ENCODE results near the gene VAMP5. TPM values are rescaled to one million over a fixed set of nuclear protein-coding genes. Genes with fewer than 3 reads are reported as not detected.

Gene VAMP5
- total RNA-seq, 2 experiments from 2014 or later = 24.4 to 25.7 TPM

DNA sequence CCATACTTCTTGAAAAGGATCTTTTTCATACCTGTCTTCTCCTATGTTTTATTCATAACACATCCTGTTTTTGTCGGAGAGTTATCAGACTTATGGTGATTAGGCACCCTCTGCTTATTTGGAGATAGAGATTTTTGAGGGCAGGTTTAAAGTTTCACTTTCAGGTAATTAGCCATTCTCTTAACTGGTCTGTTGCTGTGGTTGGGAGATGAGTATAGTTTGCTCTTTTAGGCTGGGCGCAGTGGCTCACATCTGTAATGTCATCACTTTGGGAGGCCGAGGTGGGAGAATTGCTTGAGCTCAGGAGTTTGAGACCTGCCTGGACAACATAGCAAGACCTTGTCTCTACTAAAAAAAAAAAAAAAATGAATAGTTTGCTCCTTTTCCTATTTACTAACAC lies 58.5 kb downstream of the VAMP5 start:
- CTCF ChIA-PET = interaction anchor here (0.7 kb wide), 1 partner anchor 128 kb away, joined by 3 read pairs; no protein-coding TSS in a partner anchor

More for the DNA sequence above, 58.5 kb downstream of the VAMP5 start:
- POLR2A ChIA-PET = no interaction called here

Other genes with a start within 250 kb of the VAMP5 start
- 10 to 100 TPM; 32.1 to 34.0 TPM for gene RETSAT, start 229.9 kb upstream of the VAMP5 start, total RNA-seq
- 10 to 100 TPM; 14.0 to 14.9 TPM for gene ELMOD3, start 229.7 kb upstream of the VAMP5 start, total RNA-seq
- gene CAPG, start 174.1 kb upstream of the VAMP5 start, total RNA-seq = 10 to 100 TPM; 23.4 to 23.7 TPM
- gene SH2D6, start 165.7 kb upstream of the VAMP5 start, total RNA-seq = under 1 TPM; 0.36 to 0.88 TPM
- 100 to 1,000 TPM; 396 to 417 TPM for gene MAT2A, start 45.3 kb upstream of the VAMP5 start, total RNA-seq
- gene GGCX, start 22.9 kb upstream of the VAMP5 start, total RNA-seq = 10 to 100 TPM; 23.2 to 24.1 TPM
- gene VAMP8, start 6.8 kb upstream of the VAMP5 start, total RNA-seq = 10 to 100 TPM; 86.8 to 96.8 TPM
- gene RNF181, start 11.3 kb downstream of the VAMP5 start, total RNA-seq = 100 to 1,000 TPM in 1 of 2 experiments, 10 to 100 TPM in 1; 98.9 to 104 TPM
- 1 to 10 TPM; 3.9 to 4.4 TPM for gene TMEM150A, start 18.3 kb downstream of the VAMP5 start, total RNA-seq
- 10 to 100 TPM; 23.7 to 27.0 TPM for gene C2orf68, start 27.6 kb downstream of the VAMP5 start, total RNA-seq
- gene USP39, start 31.8 kb downstream of the VAMP5 start, total RNA-seq = 100 to 1,000 TPM; 105 to 110 TPM
- gene SFTPB, start 83.8 kb downstream of the VAMP5 start, total RNA-seq = not detected
- gene GNLY, start 109.9 kb downstream of the VAMP5 start, total RNA-seq = 10 to 100 TPM; 18.6 to 22.1 TPM
- not detected for gene ATOH8, start 169.6 kb downstream of the VAMP5 start, total RNA-seq

All from activated CD8-positive, alpha-beta memory T cell treated with anti-CD3 and anti-CD28 coated beads for 36 hours (primary cell).